H1 (cell line): ENCODE results near the gene ST14. TPM values are rescaled to one million over a fixed set of nuclear protein-coding genes. Genes with fewer than 3 reads are reported as not detected.

Experiments
- CTCF ChIA-PET: fragments of 300-600 bp; sonication (Branson Sonifier 250); formaldehyde crosslinking; loops from one replicate; lab custom pipeline; 2021; ENCODE audit not compliant: partially characterized antibody; lab: Charles Lee
- POLR2A ChIA-PET: fragments of 300-600 bp; sonication (Branson Sonifier 250); formaldehyde crosslinking; loops from one replicate; lab custom pipeline; 2021; ENCODE audit warnings: inconsistent platforms; ENCODE audit not compliant: partially characterized antibody; lab: Charles Lee
- DNase-seq, 2 experiments: peaks; one replicate each; pipeline versions ENCODE4 v3.0.0 to v3.0.0-alpha.2; 2010 to 2022; ENCODE audit warnings: low spot score in 2 of 2, low read depth in 1 of 2, mixed read lengths in 1 of 2
- FAIRE-seq: peaks from 2 replicates; lab custom pipeline; 2011; peaks lifted over from hg19 to GRCh38; lab: Jason Lieb, UNC
- H2AFZ ChIP-seq: 2 replicates; pipeline ENCODE4 v1.8.1; 2012; ENCODE audit warnings: low read length, inconsistent platforms
- H2AK5ac ChIP-seq: 2 replicates; pipeline ENCODE4 v1.6.1; 2013; ENCODE audit warnings: low read depth, low read length
- H2BK120ac ChIP-seq: replicated peaks from 2 replicates; pipeline ENCODE3; 2013; ENCODE audit warnings: low read depth, low read length, inconsistent platforms
- H2BK12ac ChIP-seq: 2 replicates; pipeline ENCODE4 v1.6.1; 2013; ENCODE audit warnings: low read depth, low read length
- H2BK15ac ChIP-seq: 2 replicates; pipeline ENCODE4 v1.6.1; 2013; ENCODE audit warnings: low read length
- H2BK20ac ChIP-seq: 2 replicates; pipeline ENCODE4 v1.6.1; 2013; ENCODE audit warnings: low read length
- H2BK5ac ChIP-seq: 2 replicates; pipeline ENCODE4 v1.6.1; 2013; ENCODE audit warnings: low read depth, low read length
- H3K14ac ChIP-seq: 2 replicates; pipeline ENCODE4 v1.6.1; 2013; ENCODE audit warnings: inconsistent platforms; ENCODE audit not compliant: insufficient read length
- H3K18ac ChIP-seq: 2 replicates; pipeline ENCODE4 v1.6.1; 2013; ENCODE audit warnings: low read length; ENCODE audit errors: extremely low read depth
- H3K23ac ChIP-seq: 2 replicates; pipeline ENCODE4 v1.6.1; 2013; ENCODE audit warnings: inconsistent platforms; ENCODE audit not compliant: insufficient read length
- H3K23me2 ChIP-seq: 2 replicates; pipeline ENCODE4 v1.6.1; 2013; ENCODE audit warnings: low read depth, low read length
- H3K27ac ChIP-seq: 2 replicates; pipeline ENCODE4 v1.6.1; 2011; ENCODE audit warnings: low read depth, low read length, inconsistent platforms
- H3K27me3 ChIP-seq, 4 experiments: replicated peaks in 1 of 4; 1 replicate in 1 of 4; 2 replicates in 3 of 4; pipeline versions ENCODE4 v1.6.1 to v1.8.1; 2011 to 2013; ENCODE audit warnings: low read length in 3 of 4, mild to moderate bottlenecking in 3 of 4, inconsistent platforms in 2 of 4, mixed read lengths in 2 of 4, moderate library complexity in 1 of 4; ENCODE audit not compliant: control insufficient read depth in 3 of 4, insufficient read depth in 3 of 4; ENCODE audit errors: extremely low read depth in 1 of 4
- H3K36me3 ChIP-seq, 4 experiments: 2 replicates each; pipeline versions ENCODE4 v1.6.1 to v1.8.1; 2011 to 2013; ENCODE audit warnings: mild to moderate bottlenecking in 4 of 4, low read length in 3 of 4, moderate library complexity in 2 of 4, control low read depth in 1 of 4, inconsistent platforms in 1 of 4; ENCODE audit not compliant: insufficient read depth in 4 of 4, control insufficient read depth in 2 of 4
- H3K4ac ChIP-seq: replicated peaks from 2 replicates; pipeline ENCODE3; 2013; ENCODE audit warnings: low read length, low read depth, mixed read lengths, inconsistent platforms; ENCODE audit not compliant: insufficient read length
- H3K4me1 ChIP-seq, 4 experiments: replicated peaks in 1 of 4; 1 replicate in 1 of 4; 2 replicates in 3 of 4; pipeline versions ENCODE4 v1.6.1 to v1.8.1; 2011 to 2013; ENCODE audit warnings: low read length in 3 of 4, inconsistent platforms in 2 of 4, mixed read lengths in 1 of 4; ENCODE audit not compliant: insufficient read depth in 4 of 4, control insufficient read depth in 3 of 4
- H3K4me2 ChIP-seq, 2 experiments: 2 replicates each; pipeline versions ENCODE4 v1.6.1 to v1.8.1; 2011 to 2013; ENCODE audit warnings: low read depth in 2 of 2, low read length in 2 of 2, control low read depth in 1 of 2, inconsistent platforms in 1 of 2, mild to moderate bottlenecking in 1 of 2; ENCODE audit not compliant: insufficient read depth in 1 of 2
- H3K4me3 ChIP-seq, 4 experiments: fragments of 200-600, 300-600 bp in 1 of 4; sonication (generic), shearing (Covaris generic), sonication (Bioruptor Twin) in 1 of 4; 2 replicates each; pipeline versions ENCODE4 v1.5.1 to v1.8.1; 2011 to 2016; ENCODE audit warnings: low read length in 4 of 4, low read depth in 3 of 4, control low read depth in 2 of 4, inconsistent platforms in 2 of 4, mild to moderate bottlenecking in 2 of 4, mixed read lengths in 1 of 4, moderate library complexity in 1 of 4; ENCODE audit not compliant: insufficient read depth in 2 of 4; ENCODE audit errors: extremely low read depth in 1 of 4
- H3K56ac ChIP-seq: replicated peaks from 2 replicates; pipeline ENCODE3; 2013; ENCODE audit warnings: low read depth, mild to moderate bottlenecking, mixed read lengths, low read length, inconsistent platforms; ENCODE audit not compliant: insufficient read length
- H3K79me1 ChIP-seq: 2 replicates; pipeline ENCODE4 v1.6.1; 2013; ENCODE audit warnings: low read depth, low read length, control low read depth
- H3K79me2 ChIP-seq, 2 experiments: 2 replicates each; pipeline versions ENCODE4 v1.6.1 to v1.8.1; 2012 to 2013; ENCODE audit warnings: low read length in 2 of 2, mild to moderate bottlenecking in 2 of 2, inconsistent platforms in 1 of 2; ENCODE audit not compliant: insufficient read depth in 2 of 2, control insufficient read depth in 1 of 2
- H3K9ac ChIP-seq, 4 experiments: replicated peaks in 1 of 4; 1 replicate in 1 of 4; 2 replicates in 3 of 4; pipeline versions ENCODE4 v1.6.1 to v1.8.1; 2011 to 2013; ENCODE audit warnings: low read depth in 3 of 4, low read length in 3 of 4, control low read depth in 2 of 4, mild to moderate bottlenecking in 2 of 4, moderate library complexity in 2 of 4, inconsistent platforms in 1 of 4; ENCODE audit errors: extremely low read depth in 1 of 4
- H3K9me3 ChIP-seq, 2 experiments: 2 replicates each; pipeline versions ENCODE4 v1.6.1 to v1.8.1; 2012 to 2013; ENCODE audit warnings: mild to moderate bottlenecking in 2 of 2, moderate library complexity in 2 of 2, control low read depth in 1 of 2, inconsistent platforms in 1 of 2, low read depth in 1 of 2, low read length in 1 of 2, mixed read lengths in 1 of 2; ENCODE audit not compliant: insufficient read depth in 2 of 2
- H4K20me1 ChIP-seq, 2 experiments: replicated peaks in 1 of 2; 2 replicates each; pipeline versions ENCODE3 to v1.8.1; 2011 to 2013; ENCODE audit warnings: inconsistent platforms in 2 of 2, low read length in 2 of 2, mild to moderate bottlenecking in 1 of 2; ENCODE audit not compliant: insufficient read depth in 2 of 2, control insufficient read depth in 1 of 2
- H4K5ac ChIP-seq: 2 replicates; pipeline ENCODE4 v1.6.1; 2013; ENCODE audit warnings: low read length, low read depth, mixed read lengths, inconsistent platforms; ENCODE audit not compliant: insufficient read length
- H4K8ac ChIP-seq: 2 replicates; pipeline ENCODE4 v1.8.0; 2013; ENCODE audit warnings: mild to moderate bottlenecking, moderate library complexity, low read length, inconsistent platforms; ENCODE audit not compliant: insufficient read depth; ENCODE audit errors: extremely low read depth
- H4K91ac ChIP-seq: replicated peaks from 2 replicates; pipeline ENCODE3; 2013; ENCODE audit warnings: low read length, mixed read lengths, inconsistent platforms; ENCODE audit not compliant: insufficient read length
- ATF3 ChIP-seq: IDR thresholded peaks from 2 replicates; pipeline ENCODE4 v1.6.1; 2011; ENCODE audit warnings: low read depth, mild to moderate bottlenecking, low read length; ENCODE audit not compliant: insufficient read depth
- BACH1 ChIP-seq: IDR thresholded peaks from 2 replicates; pipeline ENCODE4 v1.6.1; 2012; ENCODE audit warnings: low read length, improper control_type of control experiment
- CREB1 ChIP-seq: IDR thresholded peaks from 2 replicates; pipeline ENCODE4 v1.6.1; 2012; ENCODE audit warnings: inconsistent platforms
- EGR1 ChIP-seq: IDR thresholded peaks from 2 replicates; pipeline ENCODE4 v1.6.1; 2011; ENCODE audit warnings: low read depth, low read length, borderline replicate concordance
- EZH2 ChIP-seq: fragments of 200-600 bp; sonication (generic); IDR thresholded peaks from 2 replicates; pipeline ENCODE4 v1.7.1; 2012; ENCODE audit warnings: low read depth, mild to moderate bottlenecking, moderate library complexity, low read length, inconsistent platforms; ENCODE audit not compliant: severe bottlenecking
- GABPA ChIP-seq: IDR thresholded peaks from 2 replicates; pipeline ENCODE4 v1.6.1; 2011; ENCODE audit warnings: mild to moderate bottlenecking, low read length, moderate library complexity, borderline replicate concordance; ENCODE audit not compliant: insufficient read depth
- JUN ChIP-seq: IDR thresholded peaks from 2 replicates; pipeline ENCODE4 v1.6.1; 2011; ENCODE audit warnings: low read depth, mild to moderate bottlenecking, improper control_type of control experiment, low read length
- POLR2A ChIP-seq, 2 experiments: IDR thresholded peaks; 1 replicate in 1 of 2; 2 replicates in 1 of 2; pipeline ENCODE4 v1.6.1; 2011; ENCODE audit warnings: low read depth in 2 of 2, low read length in 2 of 2, mild to moderate bottlenecking in 2 of 2; ENCODE audit errors: control extremely low read depth in 1 of 2
- SAP30 ChIP-seq: fragments of 300-600 bp; sonication (generic); IDR thresholded peaks from 2 replicates; pipeline ENCODE4 v1.7.1; 2012; ENCODE audit warnings: low read length, moderate library complexity, mild to moderate bottlenecking, inconsistent platforms; ENCODE audit not compliant: insufficient read depth, insufficient replicate concordance
- SP2 ChIP-seq: IDR thresholded peaks from 2 replicates; pipeline ENCODE4 v1.6.1; 2012; ENCODE audit warnings: mild to moderate bottlenecking, low read length, inconsistent platforms
- USF2 ChIP-seq: IDR thresholded peaks from 2 replicates; pipeline ENCODE4 v1.6.1; 2011; ENCODE audit warnings: low read length, improper control_type of control experiment
- ZNF274 ChIP-seq: IDR thresholded peaks from 2 replicates; pipeline ENCODE4 v1.7.0; 2012; ENCODE audit warnings: low read length, borderline replicate concordance; ENCODE audit errors: extremely low read depth
- WGBS, 2 experiments: shearing (Covaris generic) in 1 of 2; methylation state at CpG; one replicate each; pipeline versions ENCODE4 v1.1.6 to v1.1.7; 2013 to 2015; ENCODE audit warnings: low lambda C conversion rate in 2 of 2, mixed read lengths in 2 of 2, inconsistent platforms in 1 of 2, low coverage in 1 of 2, missing lambda C conversion rate in 1 of 2; ENCODE audit not compliant: insufficient replicate concordance in 2 of 2, insufficient coverage in 1 of 2, insufficient read length in 1 of 2; ENCODE audit errors: extremely low coverage in 1 of 2, missing lambda C conversion rate in 1 of 2; 5-methylcytosine and 5-hydroxymethylcytosine counted together
- polyA plus RNA-seq, 7 experiments: library from polyadenylated mRNA; depleted of rRNA in 3 of 7; stranded (reverse) in 5 of 7; unstranded in 2 of 7; fragments of >200 nt in 5 of 7; fragments of 200-250 nt in 2 of 7; gene quantifications; 1 replicate in 5 of 7; 2 replicates in 1 of 7; 4 replicates in 1 of 7; pipeline versions ENCODE4 v1.2.1 to v1.2.3, GENCODE V29; 2011 to 2013; ENCODE audit warnings: missing spikeins in 2 of 7, mixed read lengths in 2 of 7
- total RNA-seq: library from RNA; stranded (reverse); fragmentation: NEBNext Ultra II Directional; extraction: Animal tissue kit (Norgen Biotek cat#: 25700); gene quantifications from 2 replicates; pipeline ENCODE4 v1.2.1, GENCODE V29; 2021

Gene ST14
- total and polyA plus RNA-seq, 2 of the 8 experiments (the other 6 are each of a cell fraction or from before 2014, with no cell fraction given), result 22.4 to 24.9 TPM

DNA sequence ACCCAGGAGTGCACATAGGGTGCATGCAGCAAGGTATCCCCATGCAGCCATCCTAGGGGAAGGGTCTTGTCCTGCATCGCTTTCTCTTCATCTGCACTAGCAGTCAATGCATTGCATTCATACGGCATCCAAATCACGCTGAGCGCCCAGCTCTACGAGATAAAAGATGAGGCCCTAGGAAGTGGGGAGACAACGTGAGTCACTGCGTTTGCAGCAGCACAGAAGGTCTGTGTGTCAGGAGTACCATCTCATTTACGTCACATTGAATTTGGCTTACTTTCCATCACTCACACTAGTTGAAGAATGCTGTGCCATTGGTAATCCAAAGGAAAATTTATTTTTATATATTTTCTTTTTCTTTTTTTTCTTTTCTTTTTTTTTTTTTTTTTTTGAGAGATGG lies 2.5 kb upstream of the ST14 start:
- Histone ChIP-seq H2BK120ac (no peak overlapping the region), H3K9me3 (no peaks in the 10 kb centered on the region), H3K4ac (no peak overlapping the region), H3K4me2 (no peak overlapping the region), H2AK5ac (no peak overlapping the region), H3K9ac (no peak overlapping the region), H3K36me3 (no peaks in the 10 kb centered on the region), H2BK5ac (no peak overlapping the region), H3K23me2 (peaks cover 5% of the 10 kb centered on the region; the same call in 1 of the 2 replicates), H3K4me3 (no peak overlapping the region), H4K5ac (no peak overlapping the region), H3K56ac (no peak overlapping the region), H3K18ac (no peak overlapping the region), H2BK12ac (no peak overlapping the region), H3K27me3 (peaks cover 4 to 43% (median 39%) of the 10 kb centered on the region in 4 experiments), H3K79me2 (no peaks in the 10 kb centered on the region), H4K91ac (no peak overlapping the region), H4K20me1 (no peaks in the 10 kb centered on the region), H2BK15ac (no peak overlapping the region), H3K4me1 (peaks cover 0 to 25% (median 11%) of the 10 kb centered on the region in 4 experiments; a peak in 6 of 7 replicates), H3K79me1 (no peaks in the 10 kb centered on the region; the same call in 1 of the 2 replicates), H2BK20ac (no peak overlapping the region), H4K8ac (no peak overlapping the region), H3K23ac (no peak overlapping the region), H3K14ac (no peak overlapping the region), H2AFZ (no peak overlapping the region), H3K27ac (no peak overlapping the region)
- no peak for DNase-seq
- ChIA-PET POLR2A (interaction anchor here (0.9 kb wide), 1 partner anchor 154 kb away, joined by 3 read pairs; the partner anchor contains the start of gene PRDM10), CTCF (interaction anchor here (1.3 to 4.4 kb wide), 3 partner anchors 11 to 26 kb away, joined by 3 to 20 read pairs (median 15); no protein-coding TSS in a partner anchor)
- 95% methylated on average over 8 of the region's 8 CpGs; no CpG with 5 or more reads in 1 of the 2 experiments for WGBS, 2 experiments
- no peak for FAIRE-seq
- TF ChIP-seq EZH2 (no peak), USF2 (no peak), BACH1 (no peak), JUN (no peak), SP2 (no peak), CREB1 (no peak), ATF3 (no peak), GABPA (no peak), EGR1 (no peak), ZNF274 (no peak), POLR2A (IDR thresholded peaks at IDR 0.05; ENCODE audit: control extremely low read depth in 1 of 2, low read depth in 2 of 2, low read length in 2 of 2) (no peak), SAP30 (no peak)
